ENCODE data around the gene SNX27.
A peak's percentile ranks its signal among the peaks of the same experiment; 100 is the strongest.

Gene SNX27

GRCh38 chr1:151611832-151612500 is at the start of gene SNX27:
Gene SNX27, plus strand, starts transcription at chr1:151612050. Its CDS starts 152 bp downstream, at chr1:151612202.
- H3K4me3 ChIP-seq (ENCODE audit: severe bottlenecking), result peak within 1 kb of the TSS; percentile 78
- no peak for TF ChIP-seq CTCF (IDR thresholded peaks at IDR 0.05; ENCODE audit: poor library complexity, severe bottlenecking)
- peak; percentile 89 for ATAC-seq (ENCODE audit: low read depth)
- H3K4me1 ChIP-seq (ENCODE audit: insufficient read depth, poor library complexity, severe bottlenecking), result peaks cover 35% of the 10 kb centered on the region
- H3K27ac ChIP-seq (ENCODE audit: poor library complexity, severe bottlenecking), result peak within 1 kb of the TSS; percentile 67
- no peaks in the 10 kb centered on the region for H3K9me3 ChIP-seq (ENCODE audit: severe bottlenecking)
- peak; percentile 85 for DNase-seq (ENCODE audit: low spot score)
- no peaks in the 10 kb centered on the region for H3K27me3 ChIP-seq (ENCODE audit: insufficient read depth, poor library complexity, severe bottlenecking)
- no peaks in the 10 kb centered on the region for H3K36me3 ChIP-seq (ENCODE audit: low read depth)

GRCh38 chr1:151562661-151563060 is 49.2 kb upstream of the SNX27 start:
- H3K4me3 ChIP-seq (ENCODE audit: severe bottlenecking), result no peak overlapping the region
- H3K27ac ChIP-seq (ENCODE audit: poor library complexity, severe bottlenecking), result peak overlapping the region; percentile 21
- peaks cover 88% of the 10 kb centered on the region for H3K36me3 ChIP-seq (ENCODE audit: low read depth)
- DNase-seq (ENCODE audit: low spot score) (no peak), ATAC-seq (ENCODE audit: low read depth) (no peak)
- no peak for TF ChIP-seq CTCF (IDR thresholded peaks at IDR 0.05; ENCODE audit: poor library complexity, severe bottlenecking)
- H3K27me3 ChIP-seq (ENCODE audit: insufficient read depth, poor library complexity, severe bottlenecking), result no peaks in the 10 kb centered on the region
- peaks cover 12% of the 10 kb centered on the region for H3K4me1 ChIP-seq (ENCODE audit: insufficient read depth, poor library complexity, severe bottlenecking)
- no peaks in the 10 kb centered on the region for H3K9me3 ChIP-seq (ENCODE audit: severe bottlenecking)

- Histone ChIP-seq H3K4me3 (ENCODE audit: severe bottlenecking) (no peak overlapping the region), H3K9me3 (ENCODE audit: severe bottlenecking) (no peaks in the 10 kb centered on the region), H3K27me3 (ENCODE audit: insufficient read depth, poor library complexity, severe bottlenecking) (no peaks in the 10 kb centered on the region), H3K27ac (ENCODE audit: poor library complexity, severe bottlenecking) (peak overlapping the region; percentile 73), H3K4me1 (ENCODE audit: insufficient read depth, poor library complexity, severe bottlenecking) (peaks cover 17% of the 10 kb centered on the region), H3K36me3 (ENCODE audit: low read depth) (peaks cover 94% of the 10 kb centered on the region)
- DNase-seq (ENCODE audit: low spot score), result no peak
- peak; percentile 35 for ATAC-seq (ENCODE audit: low read depth)
- TF ChIP-seq CTCF (IDR thresholded peaks at IDR 0.05; ENCODE audit: poor library complexity, severe bottlenecking), result no peak
These were observed 48.5 kb upstream of the SNX27 start for GRCh38 chr1:151563376-151563775.

- Histone ChIP-seq H3K4me3 (ENCODE audit: severe bottlenecking) (no peak overlapping the region), H3K4me1 (ENCODE audit: insufficient read depth, poor library complexity, severe bottlenecking) (peaks cover 31% of the 10 kb centered on the region), H3K27me3 (ENCODE audit: insufficient read depth, poor library complexity, severe bottlenecking) (no peaks in the 10 kb centered on the region), H3K27ac (ENCODE audit: poor library complexity, severe bottlenecking) (peak overlapping the region; percentile 73), H3K36me3 (ENCODE audit: low read depth) (peaks cover 92% of the 10 kb centered on the region), H3K9me3 (ENCODE audit: severe bottlenecking) (no peaks in the 10 kb centered on the region)
- DNase-seq (ENCODE audit: low spot score) (no peak), ATAC-seq (ENCODE audit: low read depth) (no peak)
- no peak for TF ChIP-seq CTCF (IDR thresholded peaks at IDR 0.05; ENCODE audit: poor library complexity, severe bottlenecking)
These were observed 46.2 kb upstream of the SNX27 start for GRCh38 chr1:151565502-151566189.

All from RWPE2 (cell line).